ENCODE results near the gene LTBP4.

DNA sequence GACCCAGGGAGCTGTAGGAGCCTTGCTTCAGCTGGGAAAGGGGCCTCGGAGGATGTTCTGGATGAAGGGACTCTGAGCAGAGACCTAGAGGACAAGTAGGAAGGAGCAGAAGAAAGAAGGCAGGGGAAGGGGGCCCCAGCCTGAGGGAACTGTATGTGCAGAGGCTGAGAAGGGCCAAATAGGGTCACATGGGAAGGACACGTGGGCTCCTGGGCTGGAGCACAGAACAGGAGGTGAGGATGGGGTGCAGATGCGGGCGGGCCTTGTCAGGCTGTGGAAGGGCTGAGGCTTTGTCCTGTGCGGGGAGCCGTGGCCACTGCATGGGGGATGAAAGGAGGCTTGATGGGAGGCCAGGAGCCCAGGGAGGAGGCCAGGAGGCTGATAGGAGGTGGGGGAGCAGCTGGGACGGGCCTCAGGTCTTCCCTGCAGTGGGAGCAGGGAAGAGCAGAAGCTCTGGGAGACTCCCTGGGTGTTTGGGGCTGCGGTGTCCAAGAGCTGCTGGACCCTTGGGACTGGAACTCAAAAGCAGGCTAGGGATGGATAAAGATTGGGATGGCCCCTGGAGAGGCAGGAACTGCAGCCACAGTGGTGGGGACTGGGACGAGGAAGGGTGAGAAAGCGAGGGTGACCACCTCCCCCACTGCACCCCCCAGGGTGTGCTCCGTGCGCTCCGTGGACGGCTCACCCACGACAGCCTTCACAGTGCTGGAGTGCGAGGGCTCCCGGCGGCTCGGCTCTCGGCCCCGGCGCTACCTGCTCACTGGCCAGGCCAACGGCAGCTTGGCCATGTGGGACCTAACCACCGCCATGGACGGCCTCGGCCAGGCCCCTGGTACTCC, 11.4 kb upstream of the LTBP4 start:
- TF ChIP-seq POLR2A (IDR thresholded peaks at IDR 0.05; ENCODE audit: low read depth, low read length) (no peak), TAF1 (IDR thresholded peaks at IDR 0.05; ENCODE audit: low read depth, low read length) (no peak), POLR2AphosphoS5 (IDR thresholded peaks at IDR 0.05; ENCODE audit: low read depth, low read length) (no peak), PAX5 (IDR thresholded peaks at IDR 0.05; ENCODE audit: insufficient read depth, low read length, severe bottlenecking) (no peak), POU2F2 (IDR thresholded peaks at IDR 0.05; ENCODE audit: low read depth, low read length) (no peak)
